GM06990 (cell line): Measurements from ENCODE around the gene CRKL.

Experiments
- DNase-seq: peaks from one replicate; pipeline ENCODE4 v3.0.0-alpha.2; 2011; ENCODE audit not compliant: insufficient read length; ENCODE audit errors: extremely low read depth
- H3K27me3 ChIP-seq: replicated peaks from 2 replicates; pipeline ENCODE4 v1.6.0; 2011; ENCODE audit warnings: low read length; ENCODE audit not compliant: control insufficient read depth, insufficient read depth
- H3K36me3 ChIP-seq: 2 replicates; pipeline ENCODE4 v1.5.1; 2011; ENCODE audit warnings: low read length; ENCODE audit not compliant: control insufficient read depth, insufficient read depth
- H3K4me3 ChIP-seq: replicated peaks from 2 replicates; pipeline ENCODE4 v1.5.1; 2011; ENCODE audit warnings: low read depth, mild to moderate bottlenecking, control low read depth, low read length
- CTCF ChIP-seq: IDR thresholded peaks from 2 replicates; pipeline ENCODE4 v1.5.1; 2011; ENCODE audit warnings: low read length, control low read depth, mild to moderate bottlenecking, inconsistent platforms; ENCODE audit not compliant: insufficient read depth, poor library complexity, severe bottlenecking

Gene CRKL

GRCh38 chr22:20885017-20885556 is 32.1 kb upstream of the CRKL start:
- no peak for DNase-seq
- Histone ChIP-seq H3K27me3 (no peaks in the 10 kb centered on the region), H3K36me3 (peaks cover 5% of the 10 kb centered on the region), H3K4me3 (no peak overlapping the region)
- TF ChIP-seq CTCF, result no peak

GRCh38 chr22:20885557-20886323 is 31.5 kb upstream of the CRKL start:
- no peaks in the 10 kb centered on the region for H3K27me3 ChIP-seq
- peak; percentile 31 for DNase-seq
- H3K36me3 ChIP-seq, result peaks cover 5% of the 10 kb centered on the region
- TF ChIP-seq CTCF, result peak; percentile 77
- no peak overlapping the region for H3K4me3 ChIP-seq

GRCh38 chr22:20887375-20887774 is 29.8 kb upstream of the CRKL start:
- Histone ChIP-seq H3K27me3 (no peaks in the 10 kb centered on the region), H3K36me3 (peaks cover 3% of the 10 kb centered on the region), H3K4me3 (no peak overlapping the region)
- no peak for DNase-seq
- no peak for TF ChIP-seq CTCF

- TF ChIP-seq CTCF, result no peak
- H3K36me3 ChIP-seq, result peaks cover 3% of the 10 kb centered on the region
These were observed 28.0 kb upstream of the CRKL start for GRCh38 chr22:20889025-20889704.

GRCh38 chr22:20889904-20890540 is 27.2 kb upstream of the CRKL start:
- Histone ChIP-seq H3K4me3 (no peak overlapping the region), H3K27me3 (no peaks in the 10 kb centered on the region)
- no peak for TF ChIP-seq CTCF

More at GRCh38 chr22:20889025-20889704, 28.0 kb upstream of the CRKL start:
- DNase-seq, result no peak
- no peak overlapping the region for H3K4me3 ChIP-seq
- H3K27me3 ChIP-seq, result no peaks in the 10 kb centered on the region

More at GRCh38 chr22:20889904-20890540, 27.2 kb upstream of the CRKL start:
- H3K36me3 ChIP-seq, result peaks cover 3% of the 10 kb centered on the region
- no peak for DNase-seq
